Measurements from ENCODE around the gene SCAMP3.
A peak's percentile ranks its signal among the peaks of the same experiment; 100 is the strongest.

The SCAMP3 gene

DNA sequence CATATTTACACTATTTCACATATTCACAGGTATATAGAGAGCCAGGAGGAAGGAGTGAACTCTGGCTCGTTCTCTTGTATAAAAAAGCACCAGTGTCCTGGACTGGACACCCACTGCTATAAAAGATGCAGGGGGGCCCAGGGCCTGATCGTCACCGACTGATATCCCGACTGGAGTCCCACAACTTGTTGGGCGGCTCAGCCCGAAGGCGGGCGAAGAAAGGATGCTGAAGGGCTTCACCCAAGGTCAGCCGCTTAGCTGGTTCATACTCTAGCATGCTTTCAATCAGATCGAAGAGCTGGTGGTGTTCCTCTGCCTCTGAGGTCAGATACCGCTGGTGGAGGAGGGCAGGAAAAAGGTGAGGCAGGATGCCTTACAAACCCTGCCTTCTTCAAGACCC lies 907 bp upstream of the SCAMP3 start:
- TF ChIP-seq, protein P1, sequence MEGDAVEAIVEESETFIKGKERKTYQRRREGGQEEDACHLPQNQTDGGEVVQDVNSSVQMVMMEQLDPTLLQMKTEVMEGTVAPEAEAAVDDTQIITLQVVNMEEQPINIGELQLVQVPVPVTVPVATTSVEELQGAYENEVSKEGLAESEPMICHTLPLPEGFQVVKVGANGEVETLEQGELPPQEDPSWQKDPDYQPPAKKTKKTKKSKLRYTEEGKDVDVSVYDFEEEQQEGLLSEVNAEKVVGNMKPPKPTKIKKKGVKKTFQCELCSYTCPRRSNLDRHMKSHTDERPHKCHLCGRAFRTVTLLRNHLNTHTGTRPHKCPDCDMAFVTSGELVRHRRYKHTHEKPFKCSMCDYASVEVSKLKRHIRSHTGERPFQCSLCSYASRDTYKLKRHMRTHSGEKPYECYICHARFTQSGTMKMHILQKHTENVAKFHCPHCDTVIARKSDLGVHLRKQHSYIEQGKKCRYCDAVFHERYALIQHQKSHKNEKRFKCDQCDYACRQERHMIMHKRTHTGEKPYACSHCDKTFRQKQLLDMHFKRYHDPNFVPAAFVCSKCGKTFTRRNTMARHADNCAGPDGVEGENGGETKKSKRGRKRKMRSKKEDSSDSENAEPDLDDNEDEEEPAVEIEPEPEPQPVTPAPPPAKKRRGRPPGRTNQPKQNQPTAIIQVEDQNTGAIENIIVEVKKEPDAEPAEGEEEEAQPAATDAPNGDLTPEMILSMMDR (IDR thresholded peaks at IDR 0.05; ENCODE audit: poor library complexity, severe bottlenecking), result no peak
- H3K27me3 ChIP-seq (ENCODE audit: insufficient read depth, poor library complexity, severe bottlenecking), result no peaks in the 10 kb centered on the region
- peaks cover 78% of the 10 kb centered on the region for H3K36me3 ChIP-seq (ENCODE audit: low read depth)
- no peaks in the 10 kb centered on the region for H3K9me3 ChIP-seq (ENCODE audit: severe bottlenecking)
- ATAC-seq (ENCODE audit: low read depth), result no peak
- H3K4me1 ChIP-seq (ENCODE audit: insufficient read depth, poor library complexity, severe bottlenecking), result peaks cover 6% of the 10 kb centered on the region
- no peak overlapping the region for H3K4me3 ChIP-seq (ENCODE audit: severe bottlenecking)
- no peak for DNase-seq (ENCODE audit: low spot score)
- H3K27ac ChIP-seq (ENCODE audit: poor library complexity, severe bottlenecking), result peak overlapping the region; percentile 45

DNA sequence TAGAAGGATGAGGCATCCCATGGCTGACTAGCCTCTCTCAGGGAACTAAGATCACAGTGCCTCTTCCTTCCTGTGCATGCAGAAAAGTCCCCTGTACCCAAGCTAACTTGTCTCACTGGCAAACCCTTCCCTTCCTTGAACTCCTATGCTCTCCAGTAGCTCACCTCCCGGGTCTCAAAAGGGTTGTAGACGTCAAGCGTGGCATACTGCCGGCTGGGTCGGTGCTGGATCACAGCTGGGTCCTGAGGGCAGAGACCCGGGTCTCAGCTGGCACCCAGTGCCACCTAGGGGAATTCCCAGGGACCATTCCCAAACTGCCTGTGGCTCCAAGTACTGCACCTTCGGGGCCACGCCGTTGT lies 688 bp downstream of the SCAMP3 start:
- H3K27me3 ChIP-seq (ENCODE audit: insufficient read depth, poor library complexity, severe bottlenecking), result no peaks in the 10 kb centered on the region
- DNase-seq (ENCODE audit: low spot score) (no peak), ATAC-seq (ENCODE audit: low read depth) (peak; percentile 5; the same call in 2 of the 3 replicates)
- H3K4me3 ChIP-seq (ENCODE audit: severe bottlenecking), result peak overlapping the region; percentile 71
- H3K27ac ChIP-seq (ENCODE audit: poor library complexity, severe bottlenecking), result peak overlapping the region; percentile 45
- H3K4me1 ChIP-seq (ENCODE audit: insufficient read depth, poor library complexity, severe bottlenecking), result peaks cover 6% of the 10 kb centered on the region
- peaks cover 62% of the 10 kb centered on the region for H3K36me3 ChIP-seq (ENCODE audit: low read depth)
- TF ChIP-seq, protein P1 (IDR thresholded peaks at IDR 0.05; ENCODE audit: poor library complexity, severe bottlenecking), result no peak
- H3K9me3 ChIP-seq (ENCODE audit: severe bottlenecking), result no peaks in the 10 kb centered on the region

DNA sequence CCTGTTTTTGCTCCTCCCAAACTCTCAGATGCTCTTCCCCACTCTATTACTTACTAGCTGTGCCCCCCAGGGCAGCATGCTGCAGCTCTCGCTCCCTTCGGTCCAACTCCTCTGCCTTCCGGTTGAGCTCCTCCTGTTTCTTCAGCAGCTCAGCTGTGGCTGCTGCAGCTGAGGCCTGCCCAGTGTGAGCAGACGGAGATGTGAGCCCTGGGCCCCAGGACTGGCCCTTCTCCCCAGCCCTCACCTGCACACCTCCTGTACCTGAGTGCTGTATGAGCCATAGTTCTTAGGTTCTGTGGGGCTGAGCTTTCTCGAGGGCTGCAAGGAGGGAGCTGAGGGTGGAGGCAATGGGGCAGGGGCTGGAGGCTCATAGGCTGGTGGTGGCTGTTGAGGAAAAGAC lies 1.9 kb downstream of the SCAMP3 start:
- no peak for DNase-seq (ENCODE audit: low spot score)
- Histone ChIP-seq H3K36me3 (ENCODE audit: low read depth) (peaks cover 50% of the 10 kb centered on the region), H3K4me1 (ENCODE audit: insufficient read depth, poor library complexity, severe bottlenecking) (peaks cover 6% of the 10 kb centered on the region), H3K27ac (ENCODE audit: poor library complexity, severe bottlenecking) (no peak overlapping the region), H3K4me3 (ENCODE audit: severe bottlenecking) (no peak overlapping the region), H3K9me3 (ENCODE audit: severe bottlenecking) (no peaks in the 10 kb centered on the region), H3K27me3 (ENCODE audit: insufficient read depth, poor library complexity, severe bottlenecking) (no peaks in the 10 kb centered on the region)
- no peak for ATAC-seq (ENCODE audit: low read depth)
- TF ChIP-seq, protein P1 (IDR thresholded peaks at IDR 0.05; ENCODE audit: poor library complexity, severe bottlenecking), result no peak

DNA sequence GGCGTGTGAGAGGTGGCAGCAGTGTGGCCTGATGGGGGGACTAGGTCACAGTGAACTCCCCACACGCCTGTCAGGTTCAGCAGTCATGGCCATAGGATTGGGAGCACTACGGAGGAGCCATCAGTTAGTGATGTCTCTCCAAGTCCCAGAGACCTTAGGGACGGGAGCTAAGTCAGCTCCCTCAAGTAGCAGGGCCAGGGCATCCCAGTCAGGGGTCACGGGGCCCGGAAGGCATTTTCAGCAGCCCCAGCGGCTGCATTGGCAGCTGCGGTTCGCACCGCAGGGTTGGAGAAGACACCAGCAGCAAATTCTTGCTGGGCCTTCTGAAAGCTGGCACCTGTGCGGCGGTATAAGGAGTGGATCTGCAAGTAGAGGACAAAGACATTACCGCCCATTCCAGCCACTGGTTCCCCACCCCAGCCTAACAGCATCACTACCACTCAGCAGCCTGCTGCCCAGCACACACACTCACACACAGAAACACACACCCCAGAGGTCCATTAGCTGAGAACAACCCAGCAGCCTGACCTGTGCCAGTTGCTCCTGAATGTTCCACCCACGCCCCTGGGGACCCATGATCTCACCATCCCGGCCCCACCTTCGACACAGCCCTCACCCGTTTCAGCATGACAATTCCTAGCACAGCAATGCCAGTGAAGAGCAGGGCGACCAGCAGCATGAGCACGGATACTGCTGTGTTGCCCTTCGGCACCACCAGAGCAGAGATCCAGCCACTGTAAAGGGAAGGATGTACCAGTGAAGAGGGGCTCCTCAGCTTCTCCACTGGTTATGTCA lies 5.9 kb downstream of the SCAMP3 start:
- TF ChIP-seq, protein P1 (IDR thresholded peaks at IDR 0.05; ENCODE audit: poor library complexity, severe bottlenecking), result no peak
- Histone ChIP-seq H3K36me3 (ENCODE audit: low read depth) (peaks cover 30% of the 10 kb centered on the region), H3K27me3 (ENCODE audit: insufficient read depth, poor library complexity, severe bottlenecking) (no peaks in the 10 kb centered on the region), H3K4me3 (ENCODE audit: severe bottlenecking) (no peak overlapping the region), H3K9me3 (ENCODE audit: severe bottlenecking) (no peaks in the 10 kb centered on the region), H3K27ac (ENCODE audit: poor library complexity, severe bottlenecking) (peak overlapping the region; percentile 65), H3K4me1 (ENCODE audit: insufficient read depth, poor library complexity, severe bottlenecking) (peaks cover 10% of the 10 kb centered on the region)
- DNase-seq (ENCODE audit: low spot score) (peak; percentile 66), ATAC-seq (ENCODE audit: low read depth) (no peak)

Data from RWPE2 (cell line).